Stimulated activated CD8-positive, alpha-beta memory T cell treated with anti-CD3 and anti-CD28 coated beads, Interleukin-15, amount 100 ng/mL, for 48 hours (primary cell): ENCODE measurements around the gene RPL38.

Experiments used
- DNase-seq, 2 donors: peaks; one replicate each; pipeline ENCODE4 v3.0.0-alpha.2; 2020; ENCODE audit warnings: low read depth in 2 of 2

The RPL38 gene

GRCh38 chr17:74210191-74211140, 7.0 kb downstream of the RPL38 start:
- DNase-seq, result peak; percentile 52 to 58

GRCh38 chr17:74211141-74211911, 7.8 kb downstream of the RPL38 start:
- DNase-seq, result no peak

GRCh38 chr17:74211912-74212208, 8.4 kb downstream of the RPL38 start:
- DNase-seq, result no peak

- no peak for DNase-seq
Measured at GRCh38 chr17:74212209-74212912, 8.9 kb downstream of the RPL38 start.

- DNase-seq, result peak; percentile 67 to 71
Measured at GRCh38 chr17:74212913-74213791, 9.7 kb downstream of the RPL38 start, which contains the start of gene TTYH2. Gene TTYH2 (plus strand): TSS chr17:74213571. CDS start chr17:74213588, 17 bp downstream.

- no peak for DNase-seq
Measured at GRCh38 chr17:74213861-74214391, 10.4 kb downstream of the RPL38 start.

- no peak for DNase-seq
Measured at GRCh38 chr17:74214484-74215341, 11.2 kb downstream of the RPL38 start.

GRCh38 chr17:74215342-74215727, 11.9 kb downstream of the RPL38 start:
- no peak for DNase-seq

GRCh38 chr17:74216505-74216904, 13.0 kb downstream of the RPL38 start:
- no peak for DNase-seq

- DNase-seq, result no peak
Measured at GRCh38 chr17:74217037-74217730, 13.7 kb downstream of the RPL38 start.

- DNase-seq, result no peak
Measured at GRCh38 chr17:74217888-74218287, 14.4 kb downstream of the RPL38 start.

- DNase-seq, result no peak
Measured at GRCh38 chr17:74218436-74218835, 15.0 kb downstream of the RPL38 start.

GRCh38 chr17:74219576-74220133, 16.2 kb downstream of the RPL38 start:
- DNase-seq, result no peak

- no peak for DNase-seq
Measured at GRCh38 chr17:74220219-74220618, 16.7 kb downstream of the RPL38 start.

GRCh38 chr17:74220946-74221818, 17.7 kb downstream of the RPL38 start:
- DNase-seq, result no peak

GRCh38 chr17:74222399-74222798, 18.9 kb downstream of the RPL38 start:
- no peak for DNase-seq

GRCh38 chr17:74223901-74224300, 20.4 kb downstream of the RPL38 start:
- DNase-seq, result no peak
